Keratinocyte (primary cell): ENCODE data around the gene TMEM259. TPM values are rescaled to one million over a fixed set of nuclear protein-coding genes. Genes with fewer than 3 reads are reported as not detected.

ENCODE experiments used
- DNase-seq: peaks from one replicate; pipeline ENCODE4 v3.0.0-alpha.2; 2011; ENCODE audit warnings: low read depth, missing footprints, low spot score
- FAIRE-seq: peaks from 2 replicates; lab custom pipeline; 2011; peaks lifted over from hg19 to GRCh38; lab: Jason Lieb, UNC
- H2AFZ ChIP-seq: 2 replicates; pipeline ENCODE4 v1.6.0; 2012; ENCODE audit warnings: low read length, control low read depth, inconsistent platforms; ENCODE audit not compliant: control insufficient read depth
- H3K27ac ChIP-seq: 2 replicates; pipeline ENCODE4 v1.5.1; 2011; ENCODE audit warnings: low read length; ENCODE audit not compliant: control insufficient read depth, insufficient read depth
- H3K27me3 ChIP-seq: 3 replicates; pipeline ENCODE4 v1.6.0; 2011; ENCODE audit warnings: low read length; ENCODE audit not compliant: control insufficient read depth, insufficient read depth; ENCODE audit errors: extremely low read depth
- H3K36me3 ChIP-seq, 2 experiments: 2 replicates in 1 of 2; 3 replicates in 1 of 2; pipeline ENCODE4 v1.5.1; 2011; ENCODE audit warnings: low read length in 2 of 2, mild to moderate bottlenecking in 1 of 2; ENCODE audit not compliant: control insufficient read depth in 2 of 2, insufficient read depth in 2 of 2; ENCODE audit errors: extremely low read depth in 1 of 2
- H3K4me1 ChIP-seq: 3 replicates; pipeline ENCODE4 v1.5.1; 2011; ENCODE audit warnings: low read length; ENCODE audit not compliant: control insufficient read depth, insufficient read depth; ENCODE audit errors: extremely low read depth
- H3K4me2 ChIP-seq: 3 replicates; pipeline ENCODE4 v1.6.0; 2011; ENCODE audit warnings: low read depth, low read length; ENCODE audit not compliant: control insufficient read depth, insufficient read depth; ENCODE audit errors: extremely low read depth
- H3K4me3 ChIP-seq, 3 experiments: fragments of 200-600 bp in 1 of 3; sonication (generic) in 1 of 3; 2 replicates in 2 of 3; 3 replicates in 1 of 3; pipeline ENCODE4 v1.5.1; 2011 to 2016; ENCODE audit warnings: low read length in 3 of 3, mild to moderate bottlenecking in 3 of 3, control low read depth in 2 of 3, inconsistent platforms in 1 of 3, low read depth in 1 of 3, mixed read lengths in 1 of 3, mixed run types in 1 of 3, moderate library complexity in 1 of 3; ENCODE audit not compliant: control insufficient read depth in 2 of 3, insufficient read depth in 2 of 3; ENCODE audit errors: extremely low read depth in 1 of 3
- H3K79me2 ChIP-seq: 2 replicates; pipeline ENCODE4 v1.6.0; 2012; ENCODE audit warnings: low read length; ENCODE audit not compliant: control insufficient read depth, insufficient read depth
- H3K9ac ChIP-seq: 3 replicates; pipeline ENCODE4 v1.6.0; 2011; ENCODE audit warnings: low read length; ENCODE audit not compliant: control insufficient read depth, insufficient read depth; ENCODE audit errors: extremely low read depth
- H3K9me1 ChIP-seq: 3 replicates; pipeline ENCODE4 v1.6.0; 2011; ENCODE audit warnings: low read length; ENCODE audit not compliant: control insufficient read depth, insufficient read depth; ENCODE audit errors: extremely low read depth
- H3K9me3 ChIP-seq: 2 replicates; pipeline ENCODE4 v1.5.1; 2012; ENCODE audit warnings: low read depth, low read length; ENCODE audit not compliant: control insufficient read depth
- H4K20me1 ChIP-seq: 3 replicates; pipeline ENCODE4 v1.6.0; 2011; ENCODE audit warnings: low read length; ENCODE audit not compliant: control insufficient read depth, insufficient read depth; ENCODE audit errors: extremely low read depth
- CTCF ChIP-seq, 3 experiments: IDR thresholded peaks in 1 of 3; conservative IDR thresholded peaks in 1 of 3; optimal IDR thresholded peaks in 1 of 3; 2 replicates in 2 of 3; 3 replicates in 1 of 3; pipeline versions ENCODE3 to v1.5.1; 2011; ENCODE audit warnings: low read length in 3 of 3, mild to moderate bottlenecking in 3 of 3, moderate library complexity in 2 of 3, control low read depth in 1 of 3, inconsistent platforms in 1 of 3; ENCODE audit not compliant: insufficient read depth in 2 of 3; ENCODE audit errors: extremely low read depth in 1 of 3
- EZH2 ChIP-seq: IDR thresholded peaks from one replicate; pipeline ENCODE4 v1.6.1; 2012; ENCODE audit warnings: inconsistent platforms, mild to moderate bottlenecking, low read length, moderate library complexity
- dilution Hi-C: fragments of 300-500 bp; cut with MboI; formaldehyde crosslinking; loops from one replicate; pipeline ENCODE4 v1.7.0; 2020; ENCODE audit warnings: low sequenced_read_pairs; ENCODE audit not compliant: extremely low pct_ligation_motif_present
- polyA plus RNA-seq, 5 experiments: library from polyadenylated mRNA; depleted of rRNA in 3 of 5; stranded (reverse) in 3 of 5; stranded (forward) in 1 of 5; unstranded in 1 of 5; fragments of >200 nt; gene quantifications; 1 replicate in 1 of 5; 2 replicates in 3 of 5; 3 replicates in 1 of 5; pipeline versions ENCODE4 v1.2.1 to v1.2.3, GENCODE V29; 2011 to 2012; ENCODE audit warnings: missing spikeins in 2 of 5, low read depth in 1 of 5, low replicate concordance in 1 of 5

Gene TMEM259
- polyA plus RNA-seq, 1 donor (not counting 4 experiments of a cell fraction or from before 2014, with no cell fraction given): 61.5 TPM

- Histone ChIP-seq H3K27me3 (no peaks in the 10 kb centered on the region), H3K4me2 (peak overlapping the region; percentile 96), H3K9me1 (no peaks in the 10 kb centered on the region), H3K4me3 (peak overlapping the region; percentile 57 to 75 (median 74)), H4K20me1 (peaks cover 3% of the 10 kb centered on the region), H3K9me3 (no peaks in the 10 kb centered on the region), H3K4me1 (peaks cover 29% of the 10 kb centered on the region), H3K9ac (peak overlapping the region; percentile 74), H2AFZ (peak overlapping the region; percentile 77), H3K27ac (peak overlapping the region; percentile 78), H3K79me2 (peaks cover 2% of the 10 kb centered on the region), H3K36me3 (peaks cover 15 to 17% of the 10 kb centered on the region in 2 experiments)
- dilution Hi-C loops: no loop called here
- FAIRE-seq: no peak
- DNase-seq: no peak
- TF ChIP-seq CTCF (optimal IDR thresholded peaks at IDR 0.05 in 1 of 3, IDR thresholded peaks at IDR 0.05 in 1 of 3, conservative IDR thresholded peaks at IDR 0.05 in 1 of 3; ENCODE audit: extremely low read depth in 1 of 3, insufficient read depth in 2 of 3, low read length in 3 of 3) (no peak), EZH2 (no peak)
Observed at GRCh38 chr19:1041835-1042685, 21.1 kb upstream of the TMEM259 start.

GRCh38 chr19:1041272-1041834 lies 20.4 kb upstream of the TMEM259 start:
- Histone ChIP-seq H3K36me3 (peaks cover 15 to 19% of the 10 kb centered on the region in 2 experiments), H3K27me3 (no peaks in the 10 kb centered on the region), H3K4me1 (peaks cover 29% of the 10 kb centered on the region), H3K9me3 (no peaks in the 10 kb centered on the region), H3K79me2 (peaks cover 2% of the 10 kb centered on the region), H4K20me1 (peaks cover 4% of the 10 kb centered on the region), H2AFZ (no peak overlapping the region), H3K9ac (peak overlapping the region; percentile 24), H3K4me2 (peak overlapping the region; percentile 96), H3K9me1 (no peaks in the 10 kb centered on the region), H3K27ac (no peak overlapping the region), H3K4me3 (peak overlapping the region; percentile 36 to 80 (median 75))
- FAIRE-seq (no peak), DNase-seq (no peak)
- TF ChIP-seq CTCF (optimal IDR thresholded peaks at IDR 0.05 in 1 of 3, IDR thresholded peaks at IDR 0.05 in 1 of 3, conservative IDR thresholded peaks at IDR 0.05 in 1 of 3; ENCODE audit: extremely low read depth in 1 of 3, insufficient read depth in 2 of 3, low read length in 3 of 3) (no peak), EZH2 (no peak)
- dilution Hi-C loops: no loop called here
